Epithelial cell of prostate (primary cell): ENCODE data around the gene SNTG2.

Experiments
- DNase-seq: peaks from one replicate; pipeline ENCODE4 v3.0.0-alpha.2; 2011; ENCODE audit warnings: low read depth, low spot score
- H3K27ac ChIP-seq: fragments of 450-650 bp; 2 replicates; pipeline ENCODE4 v1.5.1; 2017; ENCODE audit warnings: mild to moderate bottlenecking

SNTG2 gene

GRCh38 chr2:925711-926110 lies 24.9 kb upstream of the SNTG2 start:
- DNase-seq = no peak
- no peak overlapping the region for H3K27ac ChIP-seq

- DNase-seq = no peak
- no peak overlapping the region for H3K27ac ChIP-seq
Observed at GRCh38 chr2:926259-926793, 24.3 kb upstream of the SNTG2 start.

- DNase-seq = no peak
- no peak overlapping the region for H3K27ac ChIP-seq
Observed at GRCh38 chr2:926896-927295, 23.8 kb upstream of the SNTG2 start.

GRCh38 chr2:929011-929735 lies 21.5 kb upstream of the SNTG2 start:
- no peak overlapping the region for H3K27ac ChIP-seq
- no peak for DNase-seq

- no peak for DNase-seq
- H3K27ac ChIP-seq = no peak overlapping the region
Observed at GRCh38 chr2:929925-930324, 20.7 kb upstream of the SNTG2 start.

GRCh38 chr2:930935-931334 lies 19.7 kb upstream of the SNTG2 start:
- no peak overlapping the region for H3K27ac ChIP-seq
- no peak for DNase-seq

- DNase-seq = no peak
Observed at GRCh38 chr2:932320-933115, 18.1 kb upstream of the SNTG2 start.

GRCh38 chr2:933734-934295 lies 16.8 kb upstream of the SNTG2 start:
- H3K27ac ChIP-seq = no peak overlapping the region
- DNase-seq = no peak

More at GRCh38 chr2:932320-933115, 18.1 kb upstream of the SNTG2 start:
- H3K27ac ChIP-seq = no peak overlapping the region

GRCh38 chr2:937530-937929 lies 13.1 kb upstream of the SNTG2 start:
- no peak overlapping the region for H3K27ac ChIP-seq
- no peak for DNase-seq

GRCh38 chr2:938181-939005 lies 12.3 kb upstream of the SNTG2 start:
- no peak overlapping the region for H3K27ac ChIP-seq
- no peak for DNase-seq

GRCh38 chr2:939936-940601 lies 10.6 kb upstream of the SNTG2 start:
- no peak for DNase-seq
- H3K27ac ChIP-seq = no peak overlapping the region

- no peak overlapping the region for H3K27ac ChIP-seq
- DNase-seq = no peak
Observed at GRCh38 chr2:941871-942270, 8.8 kb upstream of the SNTG2 start.

GRCh38 chr2:942775-943460 lies 7.7 kb upstream of the SNTG2 start:
- H3K27ac ChIP-seq = no peak overlapping the region
- no peak for DNase-seq

GRCh38 chr2:943461-943797 lies 7.2 kb upstream of the SNTG2 start:
- no peak for DNase-seq
- no peak overlapping the region for H3K27ac ChIP-seq

- no peak for DNase-seq
- no peak overlapping the region for H3K27ac ChIP-seq
Observed at GRCh38 chr2:943821-944220, 6.8 kb upstream of the SNTG2 start.

GRCh38 chr2:944693-945092 lies 6.0 kb upstream of the SNTG2 start:
- no peak for DNase-seq
- H3K27ac ChIP-seq = no peak overlapping the region

- no peak for DNase-seq
- H3K27ac ChIP-seq = no peak overlapping the region
Observed at GRCh38 chr2:945104-945503, 5.5 kb upstream of the SNTG2 start.

GRCh38 chr2:946073-946948 lies 4.3 kb upstream of the SNTG2 start:
- DNase-seq = no peak
- no peak overlapping the region for H3K27ac ChIP-seq
